ENCODE data around the gene HTRA2.
A peak's percentile ranks its signal among the peaks of the same experiment; 100 is the strongest.

- no peak for TF ChIP-seq POLR2AphosphoS5 (IDR thresholded peaks at IDR 0.05; ENCODE audit: low read depth, low read length)
- no peak for TF ChIP-seq POLR2A (IDR thresholded peaks at IDR 0.05; ENCODE audit: low read depth, low read length)
- no peak for TF ChIP-seq TAF1 (IDR thresholded peaks at IDR 0.05; ENCODE audit: low read depth, low read length)
- no peak for TF ChIP-seq PAX5 (IDR thresholded peaks at IDR 0.05; ENCODE audit: insufficient read depth, low read length, severe bottlenecking)
- TF ChIP-seq SPI1 (IDR thresholded peaks at IDR 0.05; ENCODE audit: low read depth, low read length), result peak; percentile 68
- no peak for TF ChIP-seq POU2F2 (IDR thresholded peaks at IDR 0.05; ENCODE audit: low read depth, low read length)
Measured at GRCh38 chr2:74576863-74577229, 47.1 kb downstream of the HTRA2 start.
